ACC112 (cell line): Measurements from ENCODE around the gene NBPF6.
"Not testable (repeated sequence)": the region's sequence is repeated elsewhere in the genome, so short reads cannot be mapped to it uniquely, and the experiment has no call there.

Experiments used
- H2AFZ ChIP-seq: fragments of 200-600 bp; sonication (generic); one replicate; pipeline ENCODE4 v1.6.0; 2017; ENCODE audit warnings: antibody characterized with exemption, low read length; ENCODE audit not compliant: unreplicated experiment
- H3K27ac ChIP-seq: fragments of 200-600 bp; sonication (generic); 2 replicates; pipeline ENCODE4 v1.5.1; 2014; ENCODE audit warnings: low read depth, mild to moderate bottlenecking, antibody characterized with exemption, low read length, moderate library complexity
- H3K27me3 ChIP-seq: fragments of 200-600 bp; sonication (generic); 2 replicates; pipeline ENCODE4 v1.6.1; 2014; ENCODE audit warnings: mild to moderate bottlenecking, antibody characterized with exemption, low read length, moderate library complexity, mixed read lengths; ENCODE audit not compliant: insufficient read depth
- H3K36me3 ChIP-seq: fragments of 200-600 bp; sonication (generic); 2 replicates; pipeline ENCODE4 v1.6.1; 2016; ENCODE audit warnings: mild to moderate bottlenecking, antibody characterized with exemption, low read length, moderate library complexity, mixed read lengths; ENCODE audit not compliant: insufficient read depth
- H3K4me1 ChIP-seq: fragments of 200-600 bp; sonication (generic); one replicate; pipeline ENCODE4 v1.6.1; 2016; ENCODE audit warnings: low read length, mixed read lengths; ENCODE audit not compliant: insufficient read depth, unreplicated experiment, control insufficient read depth
- H3K4me3 ChIP-seq: fragments of 200-600 bp; sonication (generic); 2 replicates; pipeline ENCODE4 v1.5.1; 2014; ENCODE audit warnings: mild to moderate bottlenecking, low read depth, low read length
- H3K79me2 ChIP-seq: fragments of 200-600 bp; sonication (generic); one replicate; pipeline ENCODE4 v1.6.0; 2016; ENCODE audit warnings: low read length; ENCODE audit not compliant: control insufficient read depth, unreplicated experiment, insufficient read depth

The NBPF6 gene, protein sequence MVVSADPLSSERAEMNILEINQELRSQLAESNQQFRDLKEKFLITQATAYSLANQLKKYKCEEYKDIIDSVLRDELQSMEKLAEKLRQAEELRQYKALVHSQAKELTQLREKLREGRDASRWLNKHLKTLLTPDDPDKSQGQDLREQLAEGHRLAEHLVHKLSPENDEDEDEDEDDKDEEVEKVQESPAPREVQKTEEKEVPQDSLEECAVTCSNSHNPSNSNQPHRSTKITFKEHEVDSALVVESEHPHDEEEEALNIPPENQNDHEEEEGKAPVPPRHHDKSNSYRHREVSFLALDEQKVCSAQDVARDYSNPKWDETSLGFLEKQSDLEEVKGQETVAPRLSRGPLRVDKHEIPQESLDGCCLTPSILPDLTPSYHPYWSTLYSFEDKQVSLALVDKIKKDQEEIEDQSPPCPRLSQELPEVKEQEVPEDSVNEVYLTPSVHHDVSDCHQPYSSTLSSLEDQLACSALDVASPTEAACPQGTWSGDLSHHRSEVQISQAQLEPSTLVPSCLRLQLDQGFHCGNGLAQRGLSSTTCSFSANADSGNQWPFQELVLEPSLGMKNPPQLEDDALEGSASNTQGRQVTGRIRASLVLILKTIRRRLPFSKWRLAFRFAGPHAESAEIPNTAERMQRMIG

GRCh38 chr1:108450043-108450442 is at the start of gene NBPF6:
TSS of gene NBPF6 (plus strand) at chr1:108450343. CDS start at chr1:108450602, 259 bp downstream.
- H3K27ac ChIP-seq, H3K36me3 ChIP-seq, H3K4me3 ChIP-seq, H3K27me3 ChIP-seq, H2AFZ ChIP-seq, H3K79me2 ChIP-seq, H3K4me1 ChIP-seq: not testable (repeated sequence)

DNA sequence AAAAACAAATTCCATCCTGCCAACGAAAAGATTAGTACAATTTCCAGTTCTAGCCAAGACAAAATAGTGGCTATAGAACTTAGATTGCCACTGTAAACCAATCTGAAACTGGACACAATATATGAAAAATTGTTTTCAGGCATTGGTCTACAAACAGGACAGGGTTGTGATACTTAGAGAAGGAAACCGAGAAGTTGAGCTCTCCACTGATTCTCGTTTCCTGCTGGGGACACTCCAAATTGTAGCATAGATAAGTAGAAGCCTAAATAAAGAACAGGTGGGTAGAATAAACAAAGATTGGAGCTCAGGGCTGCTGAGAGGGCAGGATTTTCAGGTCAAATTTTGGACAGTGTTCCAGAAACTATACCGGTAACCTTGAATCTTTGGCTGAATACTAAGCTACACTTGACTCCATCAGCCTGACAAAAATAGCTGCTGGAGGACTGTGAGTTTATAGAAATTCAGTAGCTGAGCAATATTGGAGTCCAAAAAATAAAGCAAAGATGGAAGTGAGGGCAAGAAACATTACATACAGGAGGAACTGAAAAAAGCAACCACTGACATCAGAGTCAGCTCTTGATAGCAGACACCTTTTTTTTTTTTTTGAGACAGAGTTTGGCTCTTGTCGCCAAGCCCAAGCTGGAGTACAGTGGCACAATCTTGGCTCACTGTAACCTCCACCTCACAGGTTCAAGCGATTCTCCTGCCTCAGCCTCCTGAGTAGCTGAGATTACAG is 38.9 kb upstream of the NBPF6 start:
- not testable (repeated sequence) for H3K36me3 ChIP-seq, H3K4me3 ChIP-seq, H3K27me3 ChIP-seq, H3K27ac ChIP-seq, H2AFZ ChIP-seq, H3K79me2 ChIP-seq, H3K4me1 ChIP-seq

GRCh38 chr1:108420129-108420528 is 30.0 kb upstream of the NBPF6 start:
- H3K79me2 ChIP-seq, H3K4me3 ChIP-seq, H3K36me3 ChIP-seq, H3K4me1 ChIP-seq, H3K27ac ChIP-seq, H2AFZ ChIP-seq, H3K27me3 ChIP-seq: not testable (repeated sequence)

- not testable (repeated sequence) for H3K36me3 ChIP-seq, H3K4me1 ChIP-seq, H2AFZ ChIP-seq, H3K27ac ChIP-seq, H3K79me2 ChIP-seq, H3K4me3 ChIP-seq, H3K27me3 ChIP-seq
Observed at GRCh38 chr1:108421061-108421916, 28.9 kb upstream of the NBPF6 start.

- H3K27ac ChIP-seq, H3K4me1 ChIP-seq, H3K4me3 ChIP-seq, H3K79me2 ChIP-seq, H3K27me3 ChIP-seq, H2AFZ ChIP-seq, H3K36me3 ChIP-seq: not testable (repeated sequence)
Observed at GRCh38 chr1:108426877-108427276, 23.3 kb upstream of the NBPF6 start.

GRCh38 chr1:108432002-108432401 is 18.1 kb upstream of the NBPF6 start:
- H3K4me3 ChIP-seq, result not testable (repeated sequence)

DNA sequence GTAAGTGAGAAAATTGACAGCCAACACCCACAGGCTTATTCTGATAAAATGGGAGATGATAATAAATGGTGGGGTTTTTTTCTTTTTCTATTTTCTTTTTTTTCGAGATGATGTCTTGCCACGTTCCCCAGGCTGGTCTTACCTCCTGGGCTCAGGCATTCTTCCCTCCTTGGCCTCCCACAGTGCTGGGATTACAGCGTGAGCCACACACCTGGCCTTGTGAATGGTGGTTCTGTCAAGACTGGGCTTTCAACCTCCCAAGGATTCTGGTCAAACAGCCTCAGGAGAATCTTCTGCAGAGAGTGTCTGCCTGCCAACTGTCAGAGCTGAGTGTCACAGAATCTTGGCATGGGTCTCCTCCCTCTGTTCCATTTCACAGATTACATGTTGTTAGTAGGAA is 16.7 kb upstream of the NBPF6 start:
- H3K4me1 ChIP-seq, H3K4me3 ChIP-seq, H3K79me2 ChIP-seq, H3K27ac ChIP-seq, H3K36me3 ChIP-seq, H2AFZ ChIP-seq, H3K27me3 ChIP-seq: not testable (repeated sequence)

More at GRCh38 chr1:108432002-108432401, 18.1 kb upstream of the NBPF6 start:
- not testable (repeated sequence) for H3K36me3 ChIP-seq, H3K27me3 ChIP-seq, H3K79me2 ChIP-seq, H3K27ac ChIP-seq, H3K4me1 ChIP-seq, H2AFZ ChIP-seq

- not testable (repeated sequence) for H3K4me3 ChIP-seq, H3K27me3 ChIP-seq, H2AFZ ChIP-seq, H3K27ac ChIP-seq, H3K4me1 ChIP-seq, H3K79me2 ChIP-seq, H3K36me3 ChIP-seq
Observed at GRCh38 chr1:108438536-108438935, 11.6 kb upstream of the NBPF6 start.

- not testable (repeated sequence) for H3K79me2 ChIP-seq, H3K36me3 ChIP-seq, H3K4me3 ChIP-seq, H3K27me3 ChIP-seq, H3K4me1 ChIP-seq, H2AFZ ChIP-seq, H3K27ac ChIP-seq
Observed at GRCh38 chr1:108454521-108454920, 4.4 kb downstream of the NBPF6 start.

GRCh38 chr1:108458661-108459060 is 8.5 kb downstream of the NBPF6 start:
- not testable (repeated sequence) for H3K27ac ChIP-seq, H3K36me3 ChIP-seq, H2AFZ ChIP-seq, H3K4me1 ChIP-seq, H3K79me2 ChIP-seq, H3K4me3 ChIP-seq, H3K27me3 ChIP-seq
